Stimulated activated CD8-positive, alpha-beta memory T cell treated with anti-CD3 and anti-CD28 coated beads, Interleukin-4, amount 100 ng/mL, for 4 hours (primary cell): ENCODE data around the gene SCEL.

ENCODE experiments used
- DNase-seq, 2 donors: peaks; one replicate each; pipeline ENCODE4 v3.0.0-alpha.2; 2020; ENCODE audit warnings: low read depth in 2 of 2, low spot score in 1 of 2

SCEL gene

GRCh38 chr13:77521194-77521593, 14.3 kb upstream of the SCEL start:
- DNase-seq: no peak

GRCh38 chr13:77521595-77522367, 13.7 kb upstream of the SCEL start:
- DNase-seq: no peak

GRCh38 chr13:77522444-77522843, 13.1 kb upstream of the SCEL start:
- DNase-seq: no peak

GRCh38 chr13:77523386-77523785, 12.1 kb upstream of the SCEL start:
- DNase-seq: no peak

- DNase-seq: no peak
Measured at GRCh38 chr13:77523834-77524728, 11.4 kb upstream of the SCEL start.

GRCh38 chr13:77528414-77528813, 7.1 kb upstream of the SCEL start:
- DNase-seq: no peak

- DNase-seq: no peak
Measured at GRCh38 chr13:77528834-77529500, 6.5 kb upstream of the SCEL start.

GRCh38 chr13:77529501-77529840, 6.0 kb upstream of the SCEL start:
- no peak for DNase-seq

GRCh38 chr13:77530875-77531274, 4.6 kb upstream of the SCEL start:
- no peak for DNase-seq

- DNase-seq: no peak
Measured at GRCh38 chr13:77532983-77533382, 2.5 kb upstream of the SCEL start.

- no peak for DNase-seq
Measured at GRCh38 chr13:77533875-77534788, 1.4 kb upstream of the SCEL start.

GRCh38 chr13:77536358-77536757, 852 bp downstream of the SCEL start:
- DNase-seq: no peak

- DNase-seq: no peak
Measured at GRCh38 chr13:77537289-77537919, 1.9 kb downstream of the SCEL start.

- DNase-seq: no peak
Measured at GRCh38 chr13:77543711-77544110, 8.2 kb downstream of the SCEL start.

- no peak for DNase-seq
Measured at GRCh38 chr13:77544355-77544754, 8.8 kb downstream of the SCEL start.

GRCh38 chr13:77544758-77545338, 9.3 kb downstream of the SCEL start:
- no peak for DNase-seq

- DNase-seq: no peak
Measured at GRCh38 chr13:77545626-77546412, 10.3 kb downstream of the SCEL start.

- no peak for DNase-seq
Measured at GRCh38 chr13:77548095-77548494, 12.6 kb downstream of the SCEL start.

- no peak for DNase-seq
Measured at GRCh38 chr13:77548594-77548993, 13.1 kb downstream of the SCEL start.
